ENCODE measurements around the gene SLC6A15. TPM values are rescaled to one million over a fixed set of nuclear protein-coding genes. Genes with fewer than 3 reads are reported as not detected.

Gene SLC6A15
- total and polyA plus RNA-seq, 2 donors (not counting 3 experiments of a cell fraction or from before 2014, with no cell fraction given), result 0.03 to 0.24 TPM

- dilution Hi-C loops (cut with MboI; ENCODE audit: extremely low pct_ligation_motif_present, low sequenced_read_pairs) (no loop called here), intact Hi-C loops (cut with micrococcal nuclease) (no loop called here)
- Histone ChIP-seq H4K20me1 (replicated peaks; ENCODE audit: control insufficient read depth, extremely low read depth, insufficient read depth, low read length) (no peaks in the 10 kb centered on the region), H3K4me3 (replicated peaks in 1 of 3; ENCODE audit: insufficient read depth in 1 of 3, low read depth in 1 of 3, low read length in 3 of 3) (no peak overlapping the region), H3K4me1 (ENCODE audit: control insufficient read depth, extremely low read depth, insufficient read depth, low read length) (no peaks in the 10 kb centered on the region), H3K9me1 (replicated peaks; ENCODE audit: control insufficient read depth, extremely low read depth, insufficient read depth, low read length) (no peaks in the 10 kb centered on the region), H3K27ac (ENCODE audit: insufficient read depth, low read depth, low read length) (no peak overlapping the region), H3K36me3 (ENCODE audit: control insufficient read depth in 2 of 2, extremely low read depth in 1 of 2, insufficient read depth in 2 of 2, low read length in 2 of 2) (no peaks in the 10 kb centered on the region), H3K79me2 (ENCODE audit: control insufficient read depth, insufficient read depth, low read length) (no peaks in the 10 kb centered on the region), H3K4me2 (ENCODE audit: insufficient read depth, low read length) (no peak overlapping the region), H3K9me3 (replicated peaks; ENCODE audit: control insufficient read depth, insufficient read depth, low read length) (no peaks in the 10 kb centered on the region), H3K27me3 (ENCODE audit: control insufficient read depth in 2 of 2, insufficient read depth in 2 of 2, low read length in 2 of 2) (peaks cover 2 to 10% of the 10 kb centered on the region in 2 experiments), H3K9ac (replicated peaks; ENCODE audit: extremely low read depth, insufficient read depth, low read length) (no peak overlapping the region), H2AFZ (ENCODE audit: low read depth, low read length) (no peak overlapping the region)
- no peak for DNase-seq (ENCODE audit: low read depth, low spot score)
- POLR2A ChIA-PET, result no interaction called here
- no peak for TF ChIP-seq MYC (IDR thresholded peaks at IDR 0.05; ENCODE audit: low read depth, low read length)
- TF ChIP-seq FOS (IDR thresholded peaks at IDR 0.05; ENCODE audit: borderline replicate concordance, insufficient read depth, low read length), result no peak
- TF ChIP-seq POLR2A (IDR thresholded peaks at IDR 0.05; ENCODE audit: low read depth, low read length), result no peak
- no peak for TF ChIP-seq POLR2AphosphoS5 (IDR thresholded peaks at IDR 0.05; ENCODE audit: insufficient read depth, low read depth, low read length)
- TF ChIP-seq EZH2 (IDR thresholded peaks at IDR 0.05; ENCODE audit: borderline replicate concordance, low read depth, low read length, severe bottlenecking), result no peak
- TF ChIP-seq JUN (IDR thresholded peaks at IDR 0.05; ENCODE audit: borderline replicate concordance, insufficient read depth, insufficient read length, low read depth), result no peak
- no peak for TF ChIP-seq MAX (IDR thresholded peaks at IDR 0.05; ENCODE audit: insufficient read depth, insufficient read length)
- no peak for TF ChIP-seq GATA2 (IDR thresholded peaks at IDR 0.05; ENCODE audit: insufficient read depth, insufficient read length, low read depth, low read length)
- no peak for TF ChIP-seq CTCF (IDR thresholded peaks at IDR 0.05; ENCODE audit: extremely low read depth in 1 of 2, insufficient read depth in 1 of 2, low read depth in 1 of 2, low read length in 2 of 2)
- CTCF ChIA-PET, result interaction anchor here (2.3 kb wide), 1 partner anchor 11 kb away, joined by 10 read pairs; no protein-coding TSS in a partner anchor
- no TSS peak for BruUV-seq (replicated peaks)
- FAIRE-seq, result no peak
These were observed 12.4 kb upstream of the SLC6A15 start for GRCh38 chr12:84924981-84925380.

Measured in endothelial cell of umbilical vein (primary cell).